Measurements from ENCODE around the gene ATP6V0A4.

- TF ChIP-seq ZNF423 (CRISPR knock-in tag; IDR thresholded peaks at IDR 0.05) (no peak), TEAD4 (CRISPR knock-in tag; IDR thresholded peaks at IDR 0.05) (no peak), MXD4 (CRISPR knock-in tag; IDR thresholded peaks at IDR 0.05; ENCODE audit: borderline replicate concordance) (no peak)
- TF ChIP-seq, protein P1, sequence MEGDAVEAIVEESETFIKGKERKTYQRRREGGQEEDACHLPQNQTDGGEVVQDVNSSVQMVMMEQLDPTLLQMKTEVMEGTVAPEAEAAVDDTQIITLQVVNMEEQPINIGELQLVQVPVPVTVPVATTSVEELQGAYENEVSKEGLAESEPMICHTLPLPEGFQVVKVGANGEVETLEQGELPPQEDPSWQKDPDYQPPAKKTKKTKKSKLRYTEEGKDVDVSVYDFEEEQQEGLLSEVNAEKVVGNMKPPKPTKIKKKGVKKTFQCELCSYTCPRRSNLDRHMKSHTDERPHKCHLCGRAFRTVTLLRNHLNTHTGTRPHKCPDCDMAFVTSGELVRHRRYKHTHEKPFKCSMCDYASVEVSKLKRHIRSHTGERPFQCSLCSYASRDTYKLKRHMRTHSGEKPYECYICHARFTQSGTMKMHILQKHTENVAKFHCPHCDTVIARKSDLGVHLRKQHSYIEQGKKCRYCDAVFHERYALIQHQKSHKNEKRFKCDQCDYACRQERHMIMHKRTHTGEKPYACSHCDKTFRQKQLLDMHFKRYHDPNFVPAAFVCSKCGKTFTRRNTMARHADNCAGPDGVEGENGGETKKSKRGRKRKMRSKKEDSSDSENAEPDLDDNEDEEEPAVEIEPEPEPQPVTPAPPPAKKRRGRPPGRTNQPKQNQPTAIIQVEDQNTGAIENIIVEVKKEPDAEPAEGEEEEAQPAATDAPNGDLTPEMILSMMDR (IDR thresholded peaks at IDR 0.05): no peak
Measured at GRCh38 chr7:138738114-138738513, 59.9 kb downstream of the ATP6V0A4 start.
